Transverse colon (tissue), 4 donors: ENCODE measurements around the gene GNG12.

Experiments used
- EP300 ChIP-seq: sonication (generic); formaldehyde crosslinking; IDR thresholded peaks from one replicate; pipeline ENCODE4 v1.6.1; 2017; ENCODE audit warnings: antibody characterized with exemption, low read depth
- POLR2A ChIP-seq: fragments of 450-650 bp; IDR thresholded peaks from one replicate; pipeline ENCODE4 v1.6.1; 2016; ENCODE audit warnings: antibody characterized with exemption, mild to moderate bottlenecking, moderate library complexity
- POLR2AphosphoS5 ChIP-seq, 3 donors: sonication (generic); formaldehyde crosslinking; IDR thresholded peaks; one replicate each; pipeline ENCODE4 v1.6.1; 2016; ENCODE audit warnings: antibody characterized with exemption in 3 of 3
- TF ChIP-seq, protein P1 (sequence below), 5 experiments: fragments of 200-600 bp in 3 of 5; fragments of 450-650 bp in 2 of 5; sonication (generic) in 3 of 5; IDR thresholded peaks; 1 replicate in 2 of 5; 2 replicates in 3 of 5; pipeline ENCODE4 v1.5.1; 2016 to 2017; ENCODE audit warnings: antibody characterized with exemption in 5 of 5, inconsistent platforms in 3 of 5, mild to moderate bottlenecking in 2 of 5, moderate library complexity in 1 of 5

DNA sequence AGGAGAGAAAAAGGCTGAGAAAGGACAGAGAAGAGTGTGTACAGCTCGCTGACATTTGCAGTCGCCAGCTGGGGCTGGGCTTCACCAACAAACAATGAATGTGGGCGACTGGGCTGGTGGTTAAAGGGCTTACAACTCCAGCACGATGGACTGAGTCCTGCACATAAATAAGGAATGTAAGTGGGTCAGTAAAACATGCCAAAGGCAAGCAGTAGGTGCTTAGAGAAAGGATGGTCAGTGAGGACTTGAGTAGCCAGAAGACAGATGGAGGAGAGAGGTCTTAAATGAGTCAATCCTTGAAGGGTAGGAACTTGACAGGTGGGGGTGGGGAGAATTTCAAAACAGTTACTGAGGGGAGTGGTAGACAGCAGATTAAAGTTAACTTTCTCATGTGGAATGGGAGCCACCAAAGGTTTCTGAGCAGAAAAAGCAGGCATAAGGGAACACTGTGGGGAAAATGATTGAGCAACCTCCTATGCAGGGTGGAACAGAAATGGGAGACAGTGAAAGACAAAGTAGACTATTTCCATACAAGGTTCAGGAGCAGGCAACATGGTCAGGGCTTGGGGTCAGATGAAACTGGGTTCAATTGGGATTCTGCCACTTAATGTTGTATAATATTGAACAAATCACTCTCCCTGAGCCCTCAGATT, 110.8 kb downstream of the GNG12 start:
- TF ChIP-seq, protein P1, sequence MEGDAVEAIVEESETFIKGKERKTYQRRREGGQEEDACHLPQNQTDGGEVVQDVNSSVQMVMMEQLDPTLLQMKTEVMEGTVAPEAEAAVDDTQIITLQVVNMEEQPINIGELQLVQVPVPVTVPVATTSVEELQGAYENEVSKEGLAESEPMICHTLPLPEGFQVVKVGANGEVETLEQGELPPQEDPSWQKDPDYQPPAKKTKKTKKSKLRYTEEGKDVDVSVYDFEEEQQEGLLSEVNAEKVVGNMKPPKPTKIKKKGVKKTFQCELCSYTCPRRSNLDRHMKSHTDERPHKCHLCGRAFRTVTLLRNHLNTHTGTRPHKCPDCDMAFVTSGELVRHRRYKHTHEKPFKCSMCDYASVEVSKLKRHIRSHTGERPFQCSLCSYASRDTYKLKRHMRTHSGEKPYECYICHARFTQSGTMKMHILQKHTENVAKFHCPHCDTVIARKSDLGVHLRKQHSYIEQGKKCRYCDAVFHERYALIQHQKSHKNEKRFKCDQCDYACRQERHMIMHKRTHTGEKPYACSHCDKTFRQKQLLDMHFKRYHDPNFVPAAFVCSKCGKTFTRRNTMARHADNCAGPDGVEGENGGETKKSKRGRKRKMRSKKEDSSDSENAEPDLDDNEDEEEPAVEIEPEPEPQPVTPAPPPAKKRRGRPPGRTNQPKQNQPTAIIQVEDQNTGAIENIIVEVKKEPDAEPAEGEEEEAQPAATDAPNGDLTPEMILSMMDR (IDR thresholded peaks at IDR 0.05), result no peak
- TF ChIP-seq EP300, result no peak
- no peak for TF ChIP-seq POLR2A
- no peak for TF ChIP-seq POLR2AphosphoS5 (IDR thresholded peaks at IDR 0.05)
